Lower leg skin (tissue), 4 donors: Measurements from ENCODE around the gene P3H4. TPM values are rescaled to one million over a fixed set of nuclear protein-coding genes. Genes with fewer than 3 reads are reported as not detected.

Experiments used
- DNase-seq, 2 donors: peaks; one replicate each; pipeline ENCODE4 v3.0.0-alpha.2; 2019; ENCODE audit warnings: low spot score in 2 of 2
- H3K4me3 ChIP-seq: fragments of 200-600 bp; sonication (generic); 2 replicates; pipeline ENCODE4 v1.5.1; 2017; ENCODE audit warnings: mild to moderate bottlenecking, low read depth; ENCODE audit not compliant: poor library complexity, severe bottlenecking
- POLR2A ChIP-seq, 2 donors: fragments of 450-650 bp; IDR thresholded peaks; one replicate each; pipeline ENCODE4 v1.6.1; 2016 to 2017; ENCODE audit warnings: antibody characterized with exemption in 2 of 2, mild to moderate bottlenecking in 1 of 2, moderate library complexity in 1 of 2
- WGBS, 2 donors: methylation state at CpG; one replicate each; pipeline ENCODE4 v1.1.5; 2018; 5-methylcytosine and 5-hydroxymethylcytosine counted together
- intact Hi-C: fragments of 100-400 bp; cut with DNase I; formaldehyde crosslinking; loops from one replicate; pipeline ENCODE4 v1.15.0; 2023; ENCODE audit warnings: low total_unique reads
- total RNA-seq, 4 donors: library from RNA; depleted of rRNA; stranded (reverse); fragments of >200 nt; gene quantifications; one replicate each; pipeline ENCODE4 v1.1.0, GENCODE V29; 2016
- TF ChIP-seq, protein P1 (sequence below), 3 donors: fragments of 450-650 bp; IDR thresholded peaks; one replicate each; pipeline ENCODE4 v1.5.1; 2016; ENCODE audit warnings: antibody characterized with exemption in 3 of 3, mild to moderate bottlenecking in 3 of 3, moderate library complexity in 2 of 3

P3H4 gene
- total RNA-seq, 4 donors from 2014 or later, result 12.8 to 14.5 (median 13.2) TPM

DNA sequence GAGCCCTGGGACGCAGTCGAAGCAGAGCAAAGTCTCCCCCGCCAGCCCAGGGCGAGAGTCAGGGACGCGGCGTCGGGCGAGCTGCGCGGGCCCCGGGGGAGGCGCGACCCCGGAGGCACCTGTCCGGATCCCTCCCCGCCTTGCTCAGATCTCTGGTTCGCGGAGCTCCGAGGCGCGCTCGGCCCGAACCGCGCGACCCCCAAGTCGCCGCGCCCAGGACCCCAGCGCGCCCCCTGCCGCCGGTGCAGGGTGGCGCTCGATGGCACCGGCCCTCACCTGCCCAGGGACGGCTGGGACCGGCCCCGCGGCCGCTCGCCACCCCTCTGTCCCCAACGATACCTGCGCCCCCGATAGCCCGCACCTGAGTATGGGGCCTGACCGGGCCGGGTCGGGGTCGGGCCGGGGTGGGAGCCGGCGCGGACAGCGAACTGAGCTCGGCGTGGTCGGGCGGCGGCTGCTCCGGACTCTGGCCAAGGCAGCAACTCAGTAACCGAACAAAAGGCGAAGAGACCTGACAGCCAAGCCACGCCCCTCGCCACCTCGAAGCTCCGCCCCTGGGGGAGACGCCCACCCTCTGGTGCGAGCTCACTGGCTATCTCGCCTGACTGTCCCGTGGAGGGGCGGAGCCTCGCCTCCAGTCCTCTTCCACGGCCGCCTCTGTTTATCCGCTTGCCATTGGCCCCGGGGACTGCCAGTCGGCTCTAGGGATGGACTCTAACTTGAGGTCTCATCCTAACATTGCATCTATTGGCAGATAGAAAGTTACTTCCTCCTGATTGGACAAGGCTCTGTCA, 25.3 kb downstream of the P3H4 start, which contains the start of gene JUP:
Gene JUP, minus strand, starts transcription at position 485 of the 794 bp plus-strand sequence. CDS start 14,857 bp downstream, outside the sequence.
- TF ChIP-seq, protein P1, sequence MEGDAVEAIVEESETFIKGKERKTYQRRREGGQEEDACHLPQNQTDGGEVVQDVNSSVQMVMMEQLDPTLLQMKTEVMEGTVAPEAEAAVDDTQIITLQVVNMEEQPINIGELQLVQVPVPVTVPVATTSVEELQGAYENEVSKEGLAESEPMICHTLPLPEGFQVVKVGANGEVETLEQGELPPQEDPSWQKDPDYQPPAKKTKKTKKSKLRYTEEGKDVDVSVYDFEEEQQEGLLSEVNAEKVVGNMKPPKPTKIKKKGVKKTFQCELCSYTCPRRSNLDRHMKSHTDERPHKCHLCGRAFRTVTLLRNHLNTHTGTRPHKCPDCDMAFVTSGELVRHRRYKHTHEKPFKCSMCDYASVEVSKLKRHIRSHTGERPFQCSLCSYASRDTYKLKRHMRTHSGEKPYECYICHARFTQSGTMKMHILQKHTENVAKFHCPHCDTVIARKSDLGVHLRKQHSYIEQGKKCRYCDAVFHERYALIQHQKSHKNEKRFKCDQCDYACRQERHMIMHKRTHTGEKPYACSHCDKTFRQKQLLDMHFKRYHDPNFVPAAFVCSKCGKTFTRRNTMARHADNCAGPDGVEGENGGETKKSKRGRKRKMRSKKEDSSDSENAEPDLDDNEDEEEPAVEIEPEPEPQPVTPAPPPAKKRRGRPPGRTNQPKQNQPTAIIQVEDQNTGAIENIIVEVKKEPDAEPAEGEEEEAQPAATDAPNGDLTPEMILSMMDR (IDR thresholded peaks at IDR 0.05), result no peak
- peak in 1 of 2 donors; percentile 83 for TF ChIP-seq POLR2A (IDR thresholded peaks at IDR 0.05)
- DNase-seq, result peak; percentile 100
- intact Hi-C loops, result no loop called here
- H3K4me3 ChIP-seq, result peak within 1 kb of the TSS; percentile 53
- WGBS, 2 donors, result 1% methylated on average over 38 to 48 of the region's 79 CpGs

DNA sequence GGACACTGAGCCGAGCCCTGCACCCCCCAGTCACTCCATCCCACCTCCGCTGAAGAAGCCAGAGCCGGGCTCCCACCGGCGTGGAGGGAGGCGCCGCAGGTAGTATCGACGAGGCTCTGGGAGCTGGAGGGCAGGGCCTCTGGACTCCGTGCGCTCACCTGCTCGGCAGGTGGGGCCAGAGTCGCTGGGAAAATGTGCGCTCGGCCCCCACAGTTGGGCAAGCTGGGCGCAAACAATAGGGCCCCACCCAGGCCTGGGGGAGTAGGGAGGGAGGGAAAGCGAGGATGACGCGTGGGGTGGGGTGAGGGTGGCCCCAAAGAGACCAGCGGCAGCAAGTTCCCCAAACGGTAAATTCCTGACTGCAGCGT, 25.9 kb downstream of the P3H4 start:
- peak overlapping the region; percentile 53 for H3K4me3 ChIP-seq
- peak; percentile 82 to 95 for DNase-seq
- 0 to 2% methylated on average over 17 to 20 of the region's 22 CpGs for WGBS, 2 donors
- no peak for TF ChIP-seq POLR2A (IDR thresholded peaks at IDR 0.05)
- TF ChIP-seq, protein P1 (IDR thresholded peaks at IDR 0.05), result no peak
- intact Hi-C loops, result no loop called here

DNA sequence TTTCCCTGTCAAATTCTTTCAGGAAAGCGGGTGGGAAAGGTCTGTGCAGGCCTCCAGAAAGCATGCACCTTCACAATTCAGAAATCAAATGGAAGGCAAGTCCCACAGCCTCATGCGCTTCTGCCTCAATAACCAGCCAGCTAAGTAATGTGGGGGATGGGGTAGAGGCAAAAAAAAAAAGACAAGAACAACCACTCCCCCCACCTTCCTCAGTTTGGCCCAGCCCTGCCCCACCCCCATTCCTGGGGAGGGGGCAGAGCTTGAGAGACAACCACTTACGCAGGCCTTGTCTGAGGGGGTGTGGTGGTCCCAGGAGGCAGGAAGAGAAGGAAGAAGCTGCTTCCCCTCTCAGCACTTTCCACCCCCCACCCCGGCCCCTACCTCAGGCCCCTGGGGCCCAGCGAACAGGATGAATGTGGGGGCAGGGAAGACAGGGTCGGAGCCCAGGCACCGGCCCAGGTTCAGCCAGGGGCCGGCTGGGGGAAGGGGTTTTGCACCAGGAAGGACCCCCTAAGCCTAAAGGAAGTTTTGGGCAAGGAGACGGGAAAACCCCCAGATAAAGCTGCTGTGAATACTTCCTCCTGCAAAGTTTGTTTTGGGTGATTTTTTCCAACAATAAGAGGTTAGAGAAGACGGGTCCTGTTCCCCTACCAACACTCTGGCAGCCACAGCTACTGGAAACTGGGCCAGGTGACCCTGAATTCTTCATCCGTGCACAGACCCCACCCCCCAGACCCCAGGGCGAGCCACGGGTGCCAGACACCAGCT, 26.5 kb downstream of the P3H4 start:
- TF ChIP-seq, protein P1 (IDR thresholded peaks at IDR 0.05), result no peak
- no peak for TF ChIP-seq POLR2A (IDR thresholded peaks at IDR 0.05)
- H3K4me3 ChIP-seq, result peak overlapping the region; percentile 53
- intact Hi-C loops, result no loop called here
- 9 to 16% methylated on average over 11 to 13 of the region's 13 CpGs for WGBS, 2 donors
- DNase-seq, result no peak

DNA sequence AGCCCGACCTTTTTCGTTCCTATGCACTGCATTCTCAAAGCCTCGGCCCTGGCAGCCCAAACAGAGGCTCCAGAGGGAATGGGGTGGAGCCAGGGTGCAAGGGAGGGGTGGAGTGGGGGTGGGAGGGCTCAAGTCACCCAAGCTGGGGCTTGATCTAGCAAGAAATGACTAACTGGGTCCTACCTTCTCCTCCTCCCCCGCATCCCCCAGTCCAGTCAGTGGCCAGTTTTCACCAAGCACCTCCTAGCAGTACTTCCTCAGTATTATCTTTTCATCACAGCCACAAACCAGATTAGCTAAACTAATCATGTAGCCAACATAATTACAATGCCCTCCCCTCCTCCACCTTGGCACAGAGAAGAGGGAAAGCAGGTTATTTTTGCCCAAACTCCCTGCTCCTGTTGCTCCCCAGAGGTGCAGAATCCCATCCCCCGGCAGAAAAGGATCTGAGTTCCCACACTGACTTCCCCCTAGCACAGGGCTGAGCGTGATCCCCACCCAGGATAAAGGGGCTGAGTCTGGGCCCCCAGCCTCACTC, 27.5 kb downstream of the P3H4 start:
- TF ChIP-seq, protein P1 (IDR thresholded peaks at IDR 0.05), result no peak
- TF ChIP-seq POLR2A (IDR thresholded peaks at IDR 0.05), result no peak
- intact Hi-C loops, result no loop called here
- H3K4me3 ChIP-seq, result no peak overlapping the region
- DNase-seq, result no peak
- WGBS, 2 donors, result 25 to 27% methylated on average over 6 of the region's 6 CpGs

DNA sequence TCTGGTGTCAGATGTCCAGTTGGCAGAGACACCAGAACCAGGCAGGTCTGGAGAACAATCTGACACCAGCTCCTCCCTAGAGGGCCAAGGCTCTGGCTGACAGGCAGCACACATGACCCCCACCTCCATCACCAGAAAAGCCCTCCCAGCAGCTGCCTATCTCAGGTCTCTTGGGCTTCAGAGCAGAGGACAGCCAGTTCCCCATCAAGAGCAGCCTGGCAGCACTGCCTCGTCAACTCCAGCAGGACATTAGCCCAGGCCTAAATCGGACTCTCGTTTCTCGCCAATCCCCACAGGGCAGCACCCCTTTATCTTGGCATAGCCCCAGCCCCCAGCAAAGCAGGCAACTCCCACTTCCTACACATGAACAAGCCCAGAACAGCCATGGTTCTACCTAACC, 29.6 kb downstream of the P3H4 start:
- H3K4me3 ChIP-seq, result no peak overlapping the region
- DNase-seq, result no peak
- 21 to 26% methylated on average over 4 of the region's 4 CpGs for WGBS, 2 donors
- TF ChIP-seq, protein P1 (IDR thresholded peaks at IDR 0.05), result no peak
- no peak for TF ChIP-seq POLR2A (IDR thresholded peaks at IDR 0.05)
- intact Hi-C loops, result no loop called here
